T47D (cell line): ENCODE measurements around the gene AP3S2.

ENCODE experiments used
- DNase-seq, 2 experiments: peaks; one replicate each; pipeline versions ENCODE4 v3.0.0 to v3.0.0-alpha.2; 2011 to 2012; ENCODE audit warnings: low read depth in 1 of 2, low spot score in 1 of 2
- JUND ChIP-seq: IDR thresholded peaks from 2 replicates; pipeline ENCODE4 v1.6.1; 2012; ENCODE audit warnings: low read depth
- in situ Hi-C: cut with HindIII; loops from 2 replicates; pipeline ENCODE4 v1.10.0; 2016; ENCODE audit warnings: low sequenced_read_pairs, low pct_unique_long_range_greater_than_20kb

AP3S2 gene

GRCh38 chr15:89833966-89834365 lies 59.8 kb downstream of the AP3S2 start:
- in situ Hi-C loops = no loop called here
- TF ChIP-seq JUND = no peak
- no peak for DNase-seq

GRCh38 chr15:89830639-89831038 lies 63.2 kb downstream of the AP3S2 start:
- no peak for TF ChIP-seq JUND
- in situ Hi-C loops = no loop called here

GRCh38 chr15:89829616-89830440 lies 64.0 kb downstream of the AP3S2 start:
- no peak for DNase-seq
- in situ Hi-C loops = no loop called here
- TF ChIP-seq JUND = no peak

More at GRCh38 chr15:89830639-89831038, 63.2 kb downstream of the AP3S2 start:
- no peak for DNase-seq

GRCh38 chr15:89829161-89829560 lies 64.6 kb downstream of the AP3S2 start:
- in situ Hi-C loops = no loop called here
- DNase-seq = no peak
- no peak for TF ChIP-seq JUND

- in situ Hi-C loops = no loop called here
- DNase-seq = peak in 1 of 2 experiments; percentile 85
- TF ChIP-seq JUND = no peak
Observed at GRCh38 chr15:89828281-89829145, 65.3 kb downstream of the AP3S2 start.

- TF ChIP-seq JUND = no peak
- peak in 1 of 2 experiments; percentile 60 for DNase-seq
- in situ Hi-C loops = no loop called here
Observed at GRCh38 chr15:89827829-89828228, 66.0 kb downstream of the AP3S2 start.

GRCh38 chr15:89826671-89827655 lies 66.8 kb downstream of the AP3S2 start:
- DNase-seq = no peak
- in situ Hi-C loops = no loop called here
- no peak for TF ChIP-seq JUND

- in situ Hi-C loops = no loop called here
- TF ChIP-seq JUND = no peak
Observed at GRCh38 chr15:89825271-89825940, 68.4 kb downstream of the AP3S2 start.

GRCh38 chr15:89824607-89824867 lies 69.3 kb downstream of the AP3S2 start:
- TF ChIP-seq JUND = no peak
- in situ Hi-C loops = no loop called here
- no peak for DNase-seq

More at GRCh38 chr15:89825271-89825940, 68.4 kb downstream of the AP3S2 start:
- no peak for DNase-seq

GRCh38 chr15:89823836-89824606 lies 69.8 kb downstream of the AP3S2 start:
- no peak for DNase-seq
- in situ Hi-C loops = no loop called here
- no peak for TF ChIP-seq JUND
